Measurements from ENCODE around the gene SMKR1. TPM values are rescaled to one million over a fixed set of nuclear protein-coding genes. Genes with fewer than 3 reads are reported as not detected.

The SMKR1 gene
- total RNA-seq, 1 experiment from 2014 or later: 0.87 TPM

- no peak overlapping the region for H3K9ac ChIP-seq (ENCODE audit: extremely low read depth, insufficient read length, low read length)
- H3K56ac ChIP-seq (ENCODE audit: insufficient read length, low read depth, low read length): no peak overlapping the region
- no peaks in the 10 kb centered on the region for H3K79me1 ChIP-seq (ENCODE audit: insufficient read depth, low read depth, low read length, poor library complexity, severe bottlenecking)
- H2AFZ ChIP-seq (ENCODE audit: low read length): no peak overlapping the region
- no peak overlapping the region for H3K4me2 ChIP-seq (ENCODE audit: insufficient read depth, insufficient read length, low read length)
- no peaks in the 10 kb centered on the region for H3K27me3 ChIP-seq (ENCODE audit: insufficient read depth, low read length)
- no peak for DNase-seq
- no peak overlapping the region for H2BK15ac ChIP-seq (ENCODE audit: low read depth, low read length)
- H4K5ac ChIP-seq (ENCODE audit: insufficient read length, low read depth, low read length): no peak overlapping the region
- no peak overlapping the region for H2AK5ac ChIP-seq (ENCODE audit: insufficient read length, low read length)
- no peaks in the 10 kb centered on the region for H3K9me3 ChIP-seq (ENCODE audit: control insufficient read depth, low read depth, low read length)
- H4K91ac ChIP-seq (ENCODE audit: insufficient read length, low read depth, low read length): no peak overlapping the region
- TF ChIP-seq, protein P1, sequence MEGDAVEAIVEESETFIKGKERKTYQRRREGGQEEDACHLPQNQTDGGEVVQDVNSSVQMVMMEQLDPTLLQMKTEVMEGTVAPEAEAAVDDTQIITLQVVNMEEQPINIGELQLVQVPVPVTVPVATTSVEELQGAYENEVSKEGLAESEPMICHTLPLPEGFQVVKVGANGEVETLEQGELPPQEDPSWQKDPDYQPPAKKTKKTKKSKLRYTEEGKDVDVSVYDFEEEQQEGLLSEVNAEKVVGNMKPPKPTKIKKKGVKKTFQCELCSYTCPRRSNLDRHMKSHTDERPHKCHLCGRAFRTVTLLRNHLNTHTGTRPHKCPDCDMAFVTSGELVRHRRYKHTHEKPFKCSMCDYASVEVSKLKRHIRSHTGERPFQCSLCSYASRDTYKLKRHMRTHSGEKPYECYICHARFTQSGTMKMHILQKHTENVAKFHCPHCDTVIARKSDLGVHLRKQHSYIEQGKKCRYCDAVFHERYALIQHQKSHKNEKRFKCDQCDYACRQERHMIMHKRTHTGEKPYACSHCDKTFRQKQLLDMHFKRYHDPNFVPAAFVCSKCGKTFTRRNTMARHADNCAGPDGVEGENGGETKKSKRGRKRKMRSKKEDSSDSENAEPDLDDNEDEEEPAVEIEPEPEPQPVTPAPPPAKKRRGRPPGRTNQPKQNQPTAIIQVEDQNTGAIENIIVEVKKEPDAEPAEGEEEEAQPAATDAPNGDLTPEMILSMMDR (conservative IDR thresholded peaks at IDR 0.05): no peak
- H4K20me1 ChIP-seq (ENCODE audit: control insufficient read depth, insufficient read depth, insufficient read length): no peaks in the 10 kb centered on the region
- no peak overlapping the region for H2BK12ac ChIP-seq (ENCODE audit: insufficient read length, low read depth, low read length)
- H3K18ac ChIP-seq (ENCODE audit: insufficient read length, low read depth, low read length): no peak overlapping the region
- H3K23ac ChIP-seq (ENCODE audit: insufficient read length, low read depth, low read length): no peak overlapping the region
- no peak overlapping the region for H2BK120ac ChIP-seq (ENCODE audit: low read depth, low read length, poor library complexity, severe bottlenecking)
- Mint-ChIP-seq H3K4me1 (no peaks in the 10 kb centered on the region), H3K4me3 (no peak overlapping the region), H3K36me3 (ENCODE audit: insufficient read depth in 1 of 3, low read depth in 3 of 3) (peaks cover 3 to 28% (median 7%) of the 10 kb centered on the region in 3 experiments; a peak in 6 of 7 replicates), H3K27me3 (ENCODE audit: low read depth) (no peaks in the 10 kb centered on the region), H3K27ac (no peak overlapping the region), H3K9me3 (no peaks in the 10 kb centered on the region)
- no peaks in the 10 kb centered on the region for H3K23me2 ChIP-seq (ENCODE audit: insufficient read length, low read depth, low read length, poor library complexity, severe bottlenecking)
- H3K27ac ChIP-seq (ENCODE audit: insufficient read length, low read depth, low read length): no peak overlapping the region
- H2BK20ac ChIP-seq (ENCODE audit: low read depth, low read length, poor library complexity, severe bottlenecking): no peak overlapping the region
- no peak overlapping the region for H3T11ph ChIP-seq (ENCODE audit: low read length)
- H4K8ac ChIP-seq (replicated peaks; ENCODE audit: insufficient read length, low read depth, low read length): no peak overlapping the region
- H3K4ac ChIP-seq (ENCODE audit: low read depth, low read length): no peak overlapping the region
- no CpG with 5 or more reads among the region's 2 CpGs for WGBS (ENCODE audit: extremely low coverage, insufficient read length, low lambda C conversion rate)
- no peak overlapping the region for H2BK5ac ChIP-seq (ENCODE audit: insufficient read length, low read length)
- H3K79me2 ChIP-seq (ENCODE audit: insufficient read depth, low read length): no peaks in the 10 kb centered on the region
- H3K14ac ChIP-seq (ENCODE audit: insufficient read depth, low read length): no peak overlapping the region
- H3K4me1 ChIP-seq (ENCODE audit: insufficient read depth, low read length): no peaks in the 10 kb centered on the region
Measured at GRCh38 chr7:129461809-129462208, 40.5 kb upstream of the SMKR1 start.
